Vagina (tissue), 2 donors: ENCODE measurements around the gene ZNF79.

Experiments
- CTCF ChIP-seq, 3 experiments: fragments of 450-650 bp in 2 of 3; fragments of 200-600 bp in 1 of 3; sonication (generic) in 1 of 3; IDR thresholded peaks; one replicate each; pipeline ENCODE4 v1.5.1; 2017 to 2019; ENCODE audit warnings: antibody characterized with exemption in 3 of 3, mild to moderate bottlenecking in 2 of 3, moderate library complexity in 2 of 3
- POLR2A ChIP-seq, 2 donors: fragments of 450-650 bp; IDR thresholded peaks; one replicate each; pipeline ENCODE4 v1.6.1; 2017; ENCODE audit warnings: antibody characterized with exemption in 2 of 2, mild to moderate bottlenecking in 2 of 2, moderate library complexity in 2 of 2
- POLR2AphosphoS5 ChIP-seq, 2 donors: sonication (generic); formaldehyde crosslinking; IDR thresholded peaks; one replicate each; pipeline ENCODE4 v1.9.0; 2017; ENCODE audit warnings: antibody characterized with exemption in 2 of 2, mild to moderate bottlenecking in 2 of 2, low read depth in 1 of 2; ENCODE audit not compliant: insufficient read depth in 1 of 2

- TF ChIP-seq CTCF (IDR thresholded peaks at IDR 0.05): no peak
- no peak for TF ChIP-seq POLR2A (IDR thresholded peaks at IDR 0.05)
- no peak for TF ChIP-seq POLR2AphosphoS5 (IDR thresholded peaks at IDR 0.05; ENCODE audit: insufficient read depth in 1 of 2, low read depth in 1 of 2)
Measured at GRCh38 chr9:127390563-127390962, 33.6 kb upstream of the ZNF79 start.
